Measurements from ENCODE around the gene CARD19.

- TF ChIP-seq EZH2 (IDR thresholded peaks at IDR 0.05; ENCODE audit: insufficient read depth, poor library complexity, severe bottlenecking) (no peak), EZH2phosphoT487 (IDR thresholded peaks at IDR 0.05; ENCODE audit: insufficient read depth, low read depth) (no peak)
Measured at GRCh38 chr9:93100276-93100636, 4.2 kb downstream of the CARD19 start.
